HepG2 (cell line): ENCODE results near the gene TMEM145. TPM values are rescaled to one million over a fixed set of nuclear protein-coding genes. Genes with fewer than 3 reads are reported as not detected.
A peak's percentile ranks its signal among the peaks of the same experiment; 100 is the strongest.

Source experiments
- ATAC-seq: fragments of 200-7000 bp; cut with Tn5 transposase; 3 replicates; pipeline ENCODE4 v1.9.1; 2020; ENCODE audit warnings: mild to moderate bottlenecking, moderate library complexity
- BruUV-seq: library from RNA; stranded (reverse); fragments of 400-500 nt; replicated peaks from 2 replicates; lab custom pipeline; 2021; lab: Mats Ljungman, UMichigan
- CTCF ChIA-PET: fragments of 300-600 bp; formaldehyde crosslinking; extraction: SDS; loops from one replicate; lab custom pipeline; 2021; ENCODE audit warnings: low total read pairs, inconsistent platforms, low intra/inter-chr PET ratio; lab: Yijun Ruan, JAX
- POLR2A ChIA-PET: fragments of 350-600 bp; sonication (Branson Sonifier 250); formaldehyde crosslinking; loops from one replicate; lab custom pipeline; 2020; ENCODE audit warnings: antibody characterized with exemption, inconsistent platforms; lab: Yijun Ruan, JAX
- DNase-seq: peaks from one replicate; pipeline ENCODE4 v3.0.0-alpha.2; 2015; ENCODE audit warnings: low spot score
- FAIRE-seq: peaks from 3 replicates; lab custom pipeline; 2011; peaks lifted over from hg19 to GRCh38; lab: Jason Lieb, UNC
- H2AFZ ChIP-seq: one replicate; pipeline ENCODE4 v1.6.1; 2011; ENCODE audit warnings: low read length, inconsistent platforms
- H3K27ac ChIP-seq: fragments of 300-600 bp; 3 replicates; pipeline ENCODE4 v1.8.0; 2011; ENCODE audit warnings: mixed run types, mild to moderate bottlenecking, mixed read lengths, low read length, inconsistent platforms; ENCODE audit not compliant: insufficient read depth; ENCODE audit errors: extremely low read length
- H3K27me3 ChIP-seq, 2 experiments: fragments of 200-600 bp in 1 of 2; 2 replicates in 1 of 2; 3 replicates in 1 of 2; pipeline versions ENCODE4 v1.6.0 to v1.8.0; 2011; ENCODE audit warnings: low read length in 2 of 2, mild to moderate bottlenecking in 2 of 2, moderate library complexity in 2 of 2, inconsistent platforms in 1 of 2; ENCODE audit not compliant: insufficient read depth in 2 of 2, control insufficient read depth in 1 of 2
- H3K36me3 ChIP-seq, 2 experiments: fragments of 200-600 bp in 1 of 2; replicated peaks in 1 of 2; 2 replicates in 1 of 2; 3 replicates in 1 of 2; pipeline versions ENCODE4 v1.5.1 to v1.8.0; 2011; ENCODE audit warnings: low read length in 2 of 2, inconsistent platforms in 1 of 2; ENCODE audit not compliant: insufficient read depth in 2 of 2, control insufficient read depth in 1 of 2
- H3K4me1 ChIP-seq: 2 replicates; pipeline ENCODE4 v1.5.1; 2012; ENCODE audit warnings: low read length, inconsistent platforms; ENCODE audit not compliant: insufficient read depth
- H3K4me2 ChIP-seq: 2 replicates; pipeline ENCODE4 v1.6.0; 2011; ENCODE audit warnings: low read depth, low read length, inconsistent platforms
- H3K4me3 ChIP-seq, 3 experiments: fragments of 200-600 bp in 1 of 3; sonication (generic), shearing (Covaris generic) in 1 of 3; replicated peaks in 1 of 3; 2 replicates each; pipeline ENCODE4 v1.5.1; 2011 to 2016; ENCODE audit warnings: low read length in 3 of 3, inconsistent platforms in 2 of 3, low read depth in 2 of 3, mild to moderate bottlenecking in 2 of 3, control low read depth in 1 of 3, mixed read lengths in 1 of 3; ENCODE audit not compliant: insufficient read depth in 1 of 3
- H3K79me2 ChIP-seq: one replicate; pipeline ENCODE4 v1.6.1; 2011; ENCODE audit warnings: low read length, inconsistent platforms; ENCODE audit not compliant: insufficient read depth
- H3K9ac ChIP-seq: 2 replicates; pipeline ENCODE4 v1.6.0; 2011; ENCODE audit warnings: mild to moderate bottlenecking, low read depth, low read length, inconsistent platforms; ENCODE audit not compliant: insufficient read depth
- H3K9me3 ChIP-seq: 2 replicates; pipeline ENCODE4 v1.5.1; 2012; ENCODE audit warnings: mild to moderate bottlenecking, low read length
- H4K20me1 ChIP-seq: 2 replicates; pipeline ENCODE4 v1.6.0; 2011; ENCODE audit warnings: inconsistent platforms, mild to moderate bottlenecking, low read length, moderate library complexity; ENCODE audit not compliant: insufficient read depth
- NFKBIZ ChIP-seq: IDR thresholded peaks from 2 replicates; pipeline ENCODE4 v1.6.1; 2018; ENCODE audit warnings: missing genetic modification reagents, missing compliant biosample characterization
- NR2F2 ChIP-seq: IDR thresholded peaks from 2 replicates; pipeline ENCODE4 v1.6.1; 2012; ENCODE audit warnings: low read depth, inconsistent platforms, borderline replicate concordance
- SOX6 ChIP-seq, 2 experiments: fragments of 450-650 bp in 1 of 2; sonication (generic) in 1 of 2; formaldehyde crosslinking in 1 of 2; IDR thresholded peaks; 2 replicates each; pipeline versions ENCODE4 v1.4.0 to v1.6.1; 2017 to 2020; ENCODE audit warnings: antibody characterized with exemption in 1 of 2, mild to moderate bottlenecking in 1 of 2, missing genetic modification reagents in 1 of 2
- YY1 ChIP-seq: IDR thresholded peaks from 2 replicates; pipeline ENCODE4 v1.6.1; 2011; ENCODE audit warnings: low read length, low read depth, moderate library complexity, mild to moderate bottlenecking; ENCODE audit not compliant: insufficient read depth, insufficient replicate concordance
- ZNF136 ChIP-seq: sonication (generic); formaldehyde crosslinking; IDR thresholded peaks from 2 replicates; pipeline ENCODE4 v1.8.1; 2022; ENCODE audit warnings: low read depth, mild to moderate bottlenecking, moderate library complexity, missing genetic modification reagents
- ZNF143 ChIP-seq: sonication (generic); formaldehyde crosslinking; IDR thresholded peaks from 2 replicates; pipeline ENCODE4 v1.4.0; 2020; ENCODE audit warnings: missing genetic modification reagents
- ZNF607 ChIP-seq: sonication (generic); formaldehyde crosslinking; IDR thresholded peaks from 2 replicates; pipeline ENCODE4 v1.5.1; 2020; ENCODE audit warnings: missing genetic modification reagents, mild to moderate bottlenecking, borderline replicate concordance
- WGBS: methylation state at CpG from one replicate; pipeline ENCODE4 v1.1.6; 2017; ENCODE audit warnings: low lambda C conversion rate; 5-methylcytosine and 5-hydroxymethylcytosine counted together
- in situ Hi-C: cut with HindIII; loops from 2 replicates; pipeline ENCODE4 v1.10.0; 2017; ENCODE audit warnings: low pct_unique_long_range_greater_than_20kb; ENCODE audit not compliant: extremely low pct_ligation_motif_present
- intact Hi-C: fragments of 100-400 bp; cut with micrococcal nuclease; formaldehyde crosslinking; loops from one replicate; pipeline ENCODE4 v1.10.0; 2022; ENCODE audit not compliant: unreplicated experiment
- polyA plus RNA-seq, 8 experiments: library from polyadenylated mRNA; depleted of rRNA in 3 of 8; stranded (reverse) in 7 of 8; unstranded in 1 of 8; fragments of >200 nt; fragmentation: Illumina TruSeq in 4 of 8; extraction: Trizol in 4 of 8; gene quantifications; 2 replicates each; pipeline versions ENCODE4 v1.2.1 to v1.2.3, GENCODE V29; 2011 to 2016; ENCODE audit warnings: low read depth in 4 of 8, missing spikeins in 1 of 8, mixed read lengths in 1 of 8; ENCODE audit not compliant: insufficient read depth in 1 of 8
- total RNA-seq, 5 experiments: library from RNA; depleted of rRNA; stranded (reverse); fragments of >200 nt; fragmentation: Illumina TruSeq; extraction: Trizol; gene quantifications; 2 replicates each; pipeline ENCODE4 v1.2.3, GENCODE V29; 2016; ENCODE audit warnings: low read depth in 1 of 5
- TF ChIP-seq, protein P1 (sequence below): sonication (generic); formaldehyde crosslinking; IDR thresholded peaks from 2 replicates; pipeline ENCODE4 v1.4.0; 2020; ENCODE audit warnings: missing genetic modification reagents, borderline replicate concordance
- TF ChIP-seq, protein P2 (sequence below): IDR thresholded peaks from 2 replicates; pipeline ENCODE4 v1.6.1; 2012; ENCODE audit warnings: low read length, improper control_type of control experiment
- TF ChIP-seq, protein P3 (sequence below): IDR thresholded peaks from 2 replicates; pipeline ENCODE4 v1.6.1; 2016; ENCODE audit warnings: control low read depth
- TF ChIP-seq, protein P4 (sequence below): sonication (generic); formaldehyde crosslinking; conservative IDR thresholded peaks from 2 replicates; pipeline ENCODE4 v1.5.0; 2020; ENCODE audit warnings: missing genetic modification reagents
- TF ChIP-seq, protein P5 (sequence below): sonication (generic); formaldehyde crosslinking; IDR thresholded peaks from 2 replicates; pipeline ENCODE4 v1.5.0; 2020; ENCODE audit warnings: missing genetic modification reagents

The TMEM145 gene
- total and polyA plus RNA-seq, 2 of the 13 experiments (the other 11 are each of a cell fraction or from before 2014, with no cell fraction given): 0.07 to 5.1 TPM

DNA sequence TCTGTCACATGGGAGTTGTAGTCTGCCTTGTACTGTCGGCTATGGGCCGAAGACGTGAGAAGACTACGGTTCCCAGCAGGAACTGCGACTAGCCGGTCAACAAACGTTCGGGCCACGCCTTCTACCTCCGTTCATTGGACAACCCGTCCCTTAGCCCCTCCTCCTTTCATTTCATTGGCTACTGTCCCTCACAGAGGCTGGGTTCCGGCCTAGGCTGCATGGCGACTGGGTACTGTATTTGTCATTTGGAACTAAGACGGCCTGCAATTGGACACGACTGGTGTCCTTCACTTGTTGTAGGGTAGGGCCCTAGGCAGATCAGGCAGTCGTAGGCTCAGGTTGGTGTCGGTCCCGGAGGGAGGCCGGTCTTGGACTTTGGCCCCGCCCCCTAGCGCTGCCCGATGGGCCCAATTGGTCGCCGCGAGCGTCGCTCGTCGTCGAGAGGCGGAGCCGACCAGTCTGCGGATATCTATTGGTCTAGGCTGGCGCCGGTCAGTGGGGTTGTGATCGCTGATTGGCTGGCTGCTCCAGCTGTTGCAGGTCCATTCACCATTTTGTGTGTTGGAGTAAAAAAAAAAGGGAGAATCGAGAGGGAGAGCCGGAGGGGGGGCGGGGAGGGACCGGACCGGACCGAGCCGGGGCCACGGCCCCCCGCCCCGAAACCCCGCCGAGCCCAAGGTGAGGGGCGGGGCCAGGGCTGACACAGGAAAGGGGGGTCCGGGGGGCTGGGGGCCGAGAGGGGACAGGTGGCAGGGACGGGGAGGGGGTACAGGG lies 44.2 kb upstream of the TMEM145 start, which contains the start of gene CIC:
Gene CIC, plus strand, starts transcription at position 549 of the 774 bp plus-strand sequence. CDS start 2,532 bp downstream, outside the sequence.
- Histone ChIP-seq H3K9ac (peak within 1 kb of the TSS; percentile 97), H2AFZ (peak within 1 kb of the TSS; percentile 71), H3K9me3 (no peaks in the 10 kb centered on the region), H3K4me3 (peak within 1 kb of the TSS; percentile 75 to 81 (median 81)), H3K36me3 (peaks cover 2 to 11% of the 10 kb centered on the region in 2 experiments; a peak in 3 of 5 replicates), H3K27me3 (no peaks in the 10 kb centered on the region; a peak in 1 of 5 replicates), H3K79me2 (peaks cover 19% of the 10 kb centered on the region), H3K4me2 (peak within 1 kb of the TSS; percentile 99), H3K27ac (peak within 1 kb of the TSS; percentile 96), H3K4me1 (peaks cover 29% of the 10 kb centered on the region), H4K20me1 (no peaks in the 10 kb centered on the region)
- ATAC-seq (peak; percentile 94), DNase-seq (peak; percentile 100), FAIRE-seq (peak; percentile 99)
- WGBS: 2% methylated on average over 39 of the region's 52 CpGs
- intact Hi-C loops: loop anchor here (1.0 kb wide), 3 partner anchors 12 to 25 kb away; no protein-coding TSS in a partner anchor
- ChIA-PET CTCF (no interaction called here), POLR2A (interaction anchor here (0.7 to 3.2 kb wide), 6 partner anchors 12 to 49 kb away, joined by 3 to 44 read pairs (median 4); partner anchors contain the start of gene ZNF526)
- in situ Hi-C loops: no loop called here
- BruUV-seq: TSS peak; percentile 95
- TF ChIP-seq, protein P1, sequence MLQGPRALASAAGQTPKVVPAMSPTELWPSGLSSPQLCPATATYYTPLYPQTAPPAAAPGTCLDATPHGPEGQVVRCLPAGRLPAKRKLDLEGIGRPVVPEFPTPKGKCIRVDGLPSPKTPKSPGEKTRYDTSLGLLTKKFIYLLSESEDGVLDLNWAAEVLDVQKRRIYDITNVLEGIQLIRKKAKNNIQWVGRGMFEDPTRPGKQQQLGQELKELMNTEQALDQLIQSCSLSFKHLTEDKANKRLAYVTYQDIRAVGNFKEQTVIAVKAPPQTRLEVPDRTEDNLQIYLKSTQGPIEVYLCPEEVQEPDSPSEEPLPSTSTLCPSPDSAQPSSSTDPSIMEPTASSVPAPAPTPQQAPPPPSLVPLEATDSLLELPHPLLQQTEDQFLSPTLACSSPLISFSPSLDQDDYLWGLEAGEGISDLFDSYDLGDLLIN (CRISPR knock-in tag): peak; percentile 38; the same call in 1 of the 2 replicates
- TF ChIP-seq, protein P2, sequence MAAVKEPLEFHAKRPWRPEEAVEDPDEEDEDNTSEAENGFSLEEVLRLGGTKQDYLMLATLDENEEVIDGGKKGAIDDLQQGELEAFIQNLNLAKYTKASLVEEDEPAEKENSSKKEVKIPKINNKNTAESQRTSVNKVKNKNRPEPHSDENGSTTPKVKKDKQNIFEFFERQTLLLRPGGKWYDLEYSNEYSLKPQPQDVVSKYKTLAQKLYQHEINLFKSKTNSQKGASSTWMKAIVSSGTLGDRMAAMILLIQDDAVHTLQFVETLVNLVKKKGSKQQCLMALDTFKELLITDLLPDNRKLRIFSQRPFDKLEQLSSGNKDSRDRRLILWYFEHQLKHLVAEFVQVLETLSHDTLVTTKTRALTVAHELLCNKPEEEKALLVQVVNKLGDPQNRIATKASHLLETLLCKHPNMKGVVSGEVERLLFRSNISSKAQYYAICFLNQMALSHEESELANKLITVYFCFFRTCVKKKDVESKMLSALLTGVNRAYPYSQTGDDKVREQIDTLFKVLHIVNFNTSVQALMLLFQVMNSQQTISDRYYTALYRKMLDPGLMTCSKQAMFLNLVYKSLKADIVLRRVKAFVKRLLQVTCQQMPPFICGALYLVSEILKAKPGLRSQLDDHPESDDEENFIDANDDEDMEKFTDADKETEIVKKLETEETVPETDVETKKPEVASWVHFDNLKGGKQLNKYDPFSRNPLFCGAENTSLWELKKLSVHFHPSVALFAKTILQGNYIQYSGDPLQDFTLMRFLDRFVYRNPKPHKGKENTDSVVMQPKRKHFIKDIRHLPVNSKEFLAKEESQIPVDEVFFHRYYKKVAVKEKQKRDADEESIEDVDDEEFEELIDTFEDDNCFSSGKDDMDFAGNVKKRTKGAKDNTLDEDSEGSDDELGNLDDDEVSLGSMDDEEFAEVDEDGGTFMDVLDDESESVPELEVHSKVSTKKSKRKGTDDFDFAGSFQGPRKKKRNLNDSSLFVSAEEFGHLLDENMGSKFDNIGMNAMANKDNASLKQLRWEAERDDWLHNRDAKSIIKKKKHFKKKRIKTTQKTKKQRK: peak; percentile 96
- TF ChIP-seq ZNF136 (no peak), SOX6 (IDR thresholded peaks at IDR 0.05) (no peak), SOX6 (CRISPR knock-in tag; IDR thresholded peaks at IDR 0.05) (no peak), ZNF607 (CRISPR knock-in tag) (no peak), ZNF143 (CRISPR knock-in tag) (peak; percentile 99), NR2F2 (no peak), NFKBIZ (no peak), YY1 (peak; percentile 88)
- TF ChIP-seq, protein P3, sequence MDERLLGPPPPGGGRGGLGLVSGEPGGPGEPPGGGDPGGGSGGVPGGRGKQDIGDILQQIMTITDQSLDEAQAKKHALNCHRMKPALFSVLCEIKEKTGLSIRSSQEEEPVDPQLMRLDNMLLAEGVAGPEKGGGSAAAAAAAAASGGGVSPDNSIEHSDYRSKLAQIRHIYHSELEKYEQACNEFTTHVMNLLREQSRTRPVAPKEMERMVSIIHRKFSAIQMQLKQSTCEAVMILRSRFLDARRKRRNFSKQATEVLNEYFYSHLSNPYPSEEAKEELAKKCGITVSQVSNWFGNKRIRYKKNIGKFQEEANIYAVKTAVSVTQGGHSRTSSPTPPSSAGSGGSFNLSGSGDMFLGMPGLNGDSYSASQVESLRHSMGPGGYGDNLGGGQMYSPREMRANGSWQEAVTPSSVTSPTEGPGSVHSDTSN: peak; percentile 99
- TF ChIP-seq, protein P4, sequence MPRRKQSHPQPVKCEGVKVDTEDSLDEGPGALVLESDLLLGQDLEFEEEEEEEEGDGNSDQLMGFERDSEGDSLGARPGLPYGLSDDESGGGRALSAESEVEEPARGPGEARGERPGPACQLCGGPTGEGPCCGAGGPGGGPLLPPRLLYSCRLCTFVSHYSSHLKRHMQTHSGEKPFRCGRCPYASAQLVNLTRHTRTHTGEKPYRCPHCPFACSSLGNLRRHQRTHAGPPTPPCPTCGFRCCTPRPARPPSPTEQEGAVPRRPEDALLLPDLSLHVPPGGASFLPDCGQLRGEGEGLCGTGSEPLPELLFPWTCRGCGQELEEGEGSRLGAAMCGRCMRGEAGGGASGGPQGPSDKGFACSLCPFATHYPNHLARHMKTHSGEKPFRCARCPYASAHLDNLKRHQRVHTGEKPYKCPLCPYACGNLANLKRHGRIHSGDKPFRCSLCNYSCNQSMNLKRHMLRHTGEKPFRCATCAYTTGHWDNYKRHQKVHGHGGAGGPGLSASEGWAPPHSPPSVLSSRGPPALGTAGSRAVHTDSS (CRISPR knock-in tag): no peak
- TF ChIP-seq, protein P5, sequence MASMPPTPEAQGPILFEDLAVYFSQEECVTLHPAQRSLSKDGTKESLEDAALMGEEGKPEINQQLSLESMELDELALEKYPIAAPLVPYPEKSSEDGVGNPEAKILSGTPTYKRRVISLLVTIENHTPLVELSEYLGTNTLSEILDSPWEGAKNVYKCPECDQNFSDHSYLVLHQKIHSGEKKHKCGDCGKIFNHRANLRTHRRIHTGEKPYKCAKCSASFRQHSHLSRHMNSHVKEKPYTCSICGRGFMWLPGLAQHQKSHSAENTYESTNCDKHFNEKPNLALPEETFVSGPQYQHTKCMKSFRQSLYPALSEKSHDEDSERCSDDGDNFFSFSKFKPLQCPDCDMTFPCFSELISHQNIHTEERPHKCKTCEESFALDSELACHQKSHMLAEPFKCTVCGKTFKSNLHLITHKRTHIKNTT (CRISPR knock-in tag): 0 out of 2 replicates have a peak, but pooled peaks have one; percentile 93
